Measurements from ENCODE around the gene CALB2.

Gene CALB2

GRCh38 chr16:71423016-71423415, 64.5 kb downstream of the CALB2 start:
- no peak for DNase-seq (ENCODE audit: low read depth)
- no peak for TF ChIP-seq CTCF (IDR thresholded peaks at IDR 0.05; ENCODE audit: insufficient read depth, low read depth, low read length, missing control alignments)
- H3K4me3 ChIP-seq (ENCODE audit: low read depth, low read length): no peak overlapping the region

- no peak for TF ChIP-seq CTCF (IDR thresholded peaks at IDR 0.05; ENCODE audit: insufficient read depth, low read depth, low read length, missing control alignments)
- H3K4me3 ChIP-seq (ENCODE audit: low read depth, low read length): no peak overlapping the region
- DNase-seq (ENCODE audit: low read depth): no peak
Observed at GRCh38 chr16:71423865-71424264, 65.3 kb downstream of the CALB2 start.

GRCh38 chr16:71424626-71425025, 66.1 kb downstream of the CALB2 start:
- H3K4me3 ChIP-seq (ENCODE audit: low read depth, low read length): no peak overlapping the region
- TF ChIP-seq CTCF (IDR thresholded peaks at IDR 0.05; ENCODE audit: insufficient read depth, low read depth, low read length, missing control alignments): no peak
- no peak for DNase-seq (ENCODE audit: low read depth)

- no peak for DNase-seq (ENCODE audit: low read depth)
- no peak for TF ChIP-seq CTCF (IDR thresholded peaks at IDR 0.05; ENCODE audit: insufficient read depth, low read depth, low read length, missing control alignments)
- no peak overlapping the region for H3K4me3 ChIP-seq (ENCODE audit: low read depth, low read length)
Observed at GRCh38 chr16:71425746-71426068, 67.2 kb downstream of the CALB2 start.

- DNase-seq (ENCODE audit: low read depth): peak; percentile 89
- no peak for TF ChIP-seq CTCF (IDR thresholded peaks at IDR 0.05; ENCODE audit: insufficient read depth, low read depth, low read length, missing control alignments)
- peak overlapping the region; percentile 28; the same call in 1 of the 2 replicates for H3K4me3 ChIP-seq (ENCODE audit: low read depth, low read length)
Observed at GRCh38 chr16:71426069-71426879, 67.8 kb downstream of the CALB2 start.

- H3K4me3 ChIP-seq (ENCODE audit: low read depth, low read length): no peak overlapping the region
- DNase-seq (ENCODE audit: low read depth): no peak
- TF ChIP-seq CTCF (IDR thresholded peaks at IDR 0.05; ENCODE audit: insufficient read depth, low read depth, low read length, missing control alignments): no peak
Observed at GRCh38 chr16:71426880-71427615, 68.5 kb downstream of the CALB2 start.

Data from GM12865 (cell line).